Mucosa of descending colon (tissue), 3 donors: Measurements from ENCODE around the gene TNS2. TPM values are rescaled to one million over a fixed set of nuclear protein-coding genes. Genes with fewer than 3 reads are reported as not detected.

Source experiments
- ATAC-seq: fragments of 200-7000 bp; cut with Tn5 transposase; one replicate; pipeline ENCODE4 v1.9.1; 2020; ENCODE audit warnings: mild to moderate bottlenecking, moderate library complexity
- DNase-seq, 3 donors: peaks; one replicate each; pipeline ENCODE4 v3.0.0-alpha.2; 2020
- H3K36me3 ChIP-seq: fragments of 200-600 bp; one replicate; pipeline ENCODE4 v1.8.0; 2021; ENCODE audit warnings: low read depth, mild to moderate bottlenecking
- H3K4me1 ChIP-seq: fragments of 200-600 bp; one replicate; pipeline ENCODE4 v1.8.0; 2021; ENCODE audit warnings: low read depth, mild to moderate bottlenecking
- H3K4me3 ChIP-seq: fragments of 200-600 bp; one replicate; pipeline ENCODE4 v1.8.0; 2021; ENCODE audit warnings: mild to moderate bottlenecking
- H3K9me3 ChIP-seq: fragments of 200-600 bp; one replicate; pipeline ENCODE4 v1.8.0; 2021; ENCODE audit warnings: mild to moderate bottlenecking
- intact Hi-C, 2 donors: fragments of 100-400 bp; cut with DNase I in 1 of 2; cut with micrococcal nuclease in 1 of 2; formaldehyde crosslinking; loops; one replicate each; pipeline versions ENCODE4 v1.11.0 to v1.11.1; 2022; cut with DNase I, micrococcal nuclease
- total RNA-seq, 3 donors: library from RNA; stranded (reverse); fragmentation: NEBNext Ultra II Directional in 2 of 3; extraction: Animal tissue kit (Norgen Biotek cat#: 25700) in 2 of 3; gene quantifications; one replicate each; pipeline versions ENCODE4 v1.2.1 to v1.2.4, GENCODE V29; 2021 to 2023
- TF ChIP-seq, protein P1 (sequence below): fragments of 200-600 bp; IDR thresholded peaks from one replicate; pipeline ENCODE4 v1.8.0; 2022; ENCODE audit warnings: antibody characterized with exemption, mild to moderate bottlenecking
- donor health status: DM: no; HTN: no; CAD: no; lungs with moderate emphysema.
- donor health status: DM: no; HTN: no; CAD: no.
- donor health status: DM: no; HTN: yes; CAD: no.

The TNS2 gene
- total RNA-seq, 3 donors from 2014 or later: 22.6 to 119 (median 51.9) TPM

DNA sequence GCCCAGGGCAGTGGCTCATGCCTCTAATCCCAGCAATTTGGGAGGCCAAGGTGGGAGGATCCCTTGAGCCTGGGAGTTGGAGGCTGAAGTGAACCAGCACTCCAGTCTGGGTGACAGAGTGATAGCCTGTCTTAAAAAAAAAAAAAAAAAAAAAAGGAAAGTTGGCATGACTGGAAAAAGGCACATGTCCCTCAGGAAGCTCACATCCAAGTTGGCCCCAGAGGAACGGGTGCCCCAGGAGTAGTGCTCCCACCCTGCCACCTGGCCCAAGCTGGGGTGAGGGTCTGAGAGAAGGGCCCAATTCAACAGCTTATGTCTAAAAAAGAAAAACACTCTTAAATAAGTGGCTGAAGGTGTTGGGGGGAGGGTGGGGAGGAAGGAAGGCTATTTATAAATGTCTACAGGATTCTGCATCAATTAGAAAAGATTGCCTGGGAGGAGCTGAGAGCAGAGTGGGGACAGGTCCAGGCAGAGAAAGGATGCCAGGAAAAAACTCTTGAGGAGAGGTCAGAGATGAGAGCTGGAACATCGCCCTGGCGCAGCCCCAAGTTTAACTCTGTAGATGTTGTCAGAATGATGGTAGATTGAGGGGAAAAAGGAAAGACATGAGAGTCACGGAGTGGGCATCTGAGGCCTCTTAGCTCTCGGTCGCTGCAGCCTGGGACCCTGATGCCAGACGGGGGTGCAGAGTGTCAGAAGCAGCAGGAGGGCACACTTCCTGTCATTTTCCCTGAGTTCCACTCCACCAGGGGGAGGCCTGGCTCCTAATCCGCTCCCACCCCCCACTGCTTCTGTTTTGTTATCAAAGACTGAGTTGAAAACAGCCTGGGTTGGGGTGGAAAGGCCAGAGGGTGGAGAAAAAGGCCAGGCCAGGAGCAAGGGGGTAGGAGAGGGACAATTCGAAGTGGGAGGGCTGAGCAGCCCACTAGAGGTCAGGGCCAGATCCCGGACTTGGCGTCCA is 22.0 kb downstream of the TNS2 start:
- ATAC-seq: peak; percentile 4
- TF ChIP-seq, protein P1, sequence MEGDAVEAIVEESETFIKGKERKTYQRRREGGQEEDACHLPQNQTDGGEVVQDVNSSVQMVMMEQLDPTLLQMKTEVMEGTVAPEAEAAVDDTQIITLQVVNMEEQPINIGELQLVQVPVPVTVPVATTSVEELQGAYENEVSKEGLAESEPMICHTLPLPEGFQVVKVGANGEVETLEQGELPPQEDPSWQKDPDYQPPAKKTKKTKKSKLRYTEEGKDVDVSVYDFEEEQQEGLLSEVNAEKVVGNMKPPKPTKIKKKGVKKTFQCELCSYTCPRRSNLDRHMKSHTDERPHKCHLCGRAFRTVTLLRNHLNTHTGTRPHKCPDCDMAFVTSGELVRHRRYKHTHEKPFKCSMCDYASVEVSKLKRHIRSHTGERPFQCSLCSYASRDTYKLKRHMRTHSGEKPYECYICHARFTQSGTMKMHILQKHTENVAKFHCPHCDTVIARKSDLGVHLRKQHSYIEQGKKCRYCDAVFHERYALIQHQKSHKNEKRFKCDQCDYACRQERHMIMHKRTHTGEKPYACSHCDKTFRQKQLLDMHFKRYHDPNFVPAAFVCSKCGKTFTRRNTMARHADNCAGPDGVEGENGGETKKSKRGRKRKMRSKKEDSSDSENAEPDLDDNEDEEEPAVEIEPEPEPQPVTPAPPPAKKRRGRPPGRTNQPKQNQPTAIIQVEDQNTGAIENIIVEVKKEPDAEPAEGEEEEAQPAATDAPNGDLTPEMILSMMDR: no peak
- DNase-seq: peak in 1 of 3 donors; percentile 65
- Histone ChIP-seq H3K9me3 (no peaks in the 10 kb centered on the region), H3K36me3 (no peaks in the 10 kb centered on the region), H3K4me3 (no peak overlapping the region), H3K4me1 (no peaks in the 10 kb centered on the region)
- intact Hi-C loops: no loop called here

DNA sequence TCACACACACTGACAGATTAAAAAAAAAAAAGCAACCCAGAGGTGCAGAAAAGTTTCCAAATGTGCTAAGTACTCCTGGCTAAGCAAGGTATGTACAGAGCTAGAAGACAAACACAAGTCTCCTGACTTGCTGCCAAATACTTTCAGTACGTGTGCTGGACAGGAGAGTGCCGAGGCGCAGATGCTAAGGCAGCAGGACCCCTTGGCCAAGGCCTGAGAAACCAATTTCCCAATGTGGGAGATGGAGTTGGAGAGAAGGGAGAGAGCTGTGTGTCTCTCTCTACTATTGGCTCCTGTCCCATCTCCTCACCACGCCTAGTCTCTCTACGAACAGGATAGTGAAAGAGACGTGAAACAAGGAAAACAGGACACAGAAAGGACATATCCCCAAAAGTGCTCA is 24.0 kb downstream of the TNS2 start:
- ATAC-seq (no peak), DNase-seq (no peak)
- no peak overlapping the region for H3K4me3 ChIP-seq
- TF ChIP-seq, protein P1: no peak
- H3K4me1 ChIP-seq: peaks cover 4% of the 10 kb centered on the region
- no peaks in the 10 kb centered on the region for H3K9me3 ChIP-seq
- intact Hi-C loops: no loop called here
- no peaks in the 10 kb centered on the region for H3K36me3 ChIP-seq

DNA sequence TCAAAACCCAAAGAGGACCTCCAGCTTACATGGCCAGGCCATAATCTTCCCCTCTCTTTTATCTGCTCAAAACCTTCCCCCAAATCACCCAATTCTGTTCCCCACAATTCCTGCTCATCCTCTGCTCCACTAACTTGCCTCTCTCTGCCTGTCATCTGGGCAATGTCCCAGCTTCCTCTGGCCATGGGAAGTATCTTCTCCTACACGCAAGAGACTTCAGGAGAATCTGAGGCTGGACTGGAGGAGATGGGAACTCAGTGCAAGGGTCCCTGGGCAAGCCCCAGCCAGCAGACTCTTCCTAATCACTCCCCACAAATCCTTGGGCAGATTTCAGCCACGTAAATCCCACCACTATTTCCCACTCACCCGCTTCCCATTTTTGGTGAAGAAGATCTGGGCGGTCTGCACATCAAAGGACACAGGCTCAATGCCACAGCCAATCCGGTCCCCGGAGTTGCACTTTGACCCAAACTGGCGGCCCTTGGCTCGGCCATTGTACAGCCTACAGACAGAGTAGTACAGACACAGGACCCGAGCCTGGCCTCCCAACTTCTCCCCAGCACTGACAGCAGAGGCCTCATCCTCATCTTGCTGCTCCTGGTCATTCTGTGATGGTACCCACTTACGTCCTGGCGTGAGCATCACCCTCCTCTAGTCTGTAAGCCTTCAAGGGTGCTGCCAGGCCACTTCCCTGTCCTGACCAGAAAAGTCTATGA is 24.6 kb downstream of the TNS2 start:
- Histone ChIP-seq H3K36me3 (no peaks in the 10 kb centered on the region), H3K4me1 (peaks cover 4% of the 10 kb centered on the region), H3K4me3 (no peak overlapping the region), H3K9me3 (no peaks in the 10 kb centered on the region)
- DNase-seq (no peak), ATAC-seq (no peak)
- TF ChIP-seq, protein P1: no peak
- intact Hi-C loops: no loop called here

GRCh38 chr12:53074999-53075370 is 25.1 kb downstream of the TNS2 start:
- DNase-seq: no peak
- Histone ChIP-seq H3K9me3 (no peaks in the 10 kb centered on the region), H3K4me1 (peaks cover 4% of the 10 kb centered on the region), H3K36me3 (no peaks in the 10 kb centered on the region), H3K4me3 (no peak overlapping the region)
- no peak for ATAC-seq
- intact Hi-C loops: no loop called here
- TF ChIP-seq, protein P1: no peak

- DNase-seq (no peak), ATAC-seq (no peak)
- TF ChIP-seq, protein P1: no peak
- intact Hi-C loops: no loop called here
- H3K9me3 ChIP-seq: no peaks in the 10 kb centered on the region
- H3K4me1 ChIP-seq: peaks cover 4% of the 10 kb centered on the region
- no peak overlapping the region for H3K4me3 ChIP-seq
- H3K36me3 ChIP-seq: no peaks in the 10 kb centered on the region
Observed at GRCh38 chr12:53076461-53076860, 26.6 kb downstream of the TNS2 start.
